Activated CD8-positive, alpha-beta T cell treated with anti-CD3 and anti-CD28 coated beads, Interleukin-2, amount 10 ng/mL, durations not matched to agents 7 days and 5 days (primary cell): ENCODE data around the gene ZBED4. TPM values are rescaled to one million over a fixed set of nuclear protein-coding genes. Genes with fewer than 3 reads are reported as not detected.

ENCODE experiments used
- ATAC-seq: fragments of 150-1000 bp; cut with Tn5 transposase; one replicate; pipeline ENCODE4 v1.10.0; 2021; ENCODE audit warnings: moderate library complexity
- CTCF ChIA-PET: fragments of 350-600 bp; sonication (Branson Sonifier 250); formaldehyde crosslinking; loops from one replicate; lab custom pipeline; 2021; ENCODE audit warnings: antibody characterized with exemption; lab: Charles Lee
- POLR2A ChIA-PET: fragments of 350-600 bp; sonication (Branson Sonifier 250); formaldehyde crosslinking; loops from one replicate; lab custom pipeline; 2021; ENCODE audit warnings: antibody characterized with exemption; lab: Charles Lee
- DNase-seq: peaks from one replicate; pipeline ENCODE4 v3.0.0-alpha.2; 2020
- H3K27ac Mint-ChIP-seq: one replicate; pipeline ENCODE4 v1.8.0; 2021; ENCODE audit warnings: mild to moderate bottlenecking, mixed read lengths
- H3K27me3 Mint-ChIP-seq: one replicate; pipeline ENCODE4 v1.8.0; 2021; ENCODE audit warnings: low read depth, mixed read lengths
- H3K36me3 Mint-ChIP-seq: one replicate; pipeline ENCODE4 v1.8.0; 2021; ENCODE audit warnings: low read depth, mixed read lengths
- H3K4me1 Mint-ChIP-seq: one replicate; pipeline ENCODE4 v1.8.0; 2021; ENCODE audit warnings: low read depth, mixed read lengths
- H3K4me3 Mint-ChIP-seq: one replicate; pipeline ENCODE4 v1.8.0; 2021; ENCODE audit warnings: mild to moderate bottlenecking, mixed read lengths
- H3K9me3 Mint-ChIP-seq: one replicate; pipeline ENCODE4 v1.8.0; 2022; ENCODE audit warnings: mixed read lengths; ENCODE audit not compliant: insufficient read depth
- total RNA-seq, 2 experiments: library from RNA; stranded (reverse); gene quantifications; one replicate each; pipeline ENCODE4 v1.2.3, GENCODE V29; 2021

ZBED4 gene
- total RNA-seq, 2 experiments from 2014 or later = 19.4 to 19.6 TPM

- Mint-ChIP-seq H3K27ac (no peak overlapping the region), H3K4me1 (no peaks in the 10 kb centered on the region), H3K27me3 (no peaks in the 10 kb centered on the region), H3K4me3 (no peak overlapping the region), H3K36me3 (peaks cover 69% of the 10 kb centered on the region), H3K9me3 (peaks cover 6% of the 10 kb centered on the region)
- ChIA-PET POLR2A (no interaction called here), CTCF (no interaction called here)
- no peak for ATAC-seq
- no peak for DNase-seq
These were observed 39.4 kb downstream of the ZBED4 start for GRCh38 chr22:49893025-49893424.

- ATAC-seq (no peak), DNase-seq (no peak)
- POLR2A ChIA-PET = no interaction called here
- Mint-ChIP-seq H3K4me1 (peaks cover 2% of the 10 kb centered on the region), H3K4me3 (no peak overlapping the region), H3K9me3 (peaks cover 3% of the 10 kb centered on the region), H3K36me3 (peaks cover 64% of the 10 kb centered on the region), H3K27ac (peak overlapping the region; percentile 31), H3K27me3 (no peaks in the 10 kb centered on the region)
- CTCF ChIA-PET = interaction anchor here (1.2 kb wide), 1 partner anchor 14 kb away, joined by 3 read pairs; no protein-coding TSS in a partner anchor
These were observed 40.8 kb downstream of the ZBED4 start for GRCh38 chr22:49894322-49895054.

GRCh38 chr22:49896201-49896600 is 42.6 kb downstream of the ZBED4 start:
- peaks cover 5% of the 10 kb centered on the region for H3K4me1 Mint-ChIP-seq
- DNase-seq (no peak), ATAC-seq (no peak)
- CTCF ChIA-PET = interaction anchor here (0.9 kb wide), 1 partner anchor 84 kb away, joined by 3 read pairs; no protein-coding TSS in a partner anchor
- no peak overlapping the region for H3K27ac Mint-ChIP-seq
- POLR2A ChIA-PET = no interaction called here
- H3K4me3 Mint-ChIP-seq = no peak overlapping the region
- no peaks in the 10 kb centered on the region for H3K27me3 Mint-ChIP-seq
- no peaks in the 10 kb centered on the region for H3K9me3 Mint-ChIP-seq
- H3K36me3 Mint-ChIP-seq = peaks cover 60% of the 10 kb centered on the region

- ChIA-PET POLR2A (no interaction called here), CTCF (interaction anchor here (0.9 kb wide), 1 partner anchor 85 kb away, joined by 3 read pairs; no protein-coding TSS in a partner anchor)
- ATAC-seq = no peak
- no peaks in the 10 kb centered on the region for H3K27me3 Mint-ChIP-seq
- H3K27ac Mint-ChIP-seq = no peak overlapping the region
- no peak for DNase-seq
- peaks cover 63% of the 10 kb centered on the region for H3K36me3 Mint-ChIP-seq
- peaks cover 5% of the 10 kb centered on the region for H3K4me1 Mint-ChIP-seq
- H3K4me3 Mint-ChIP-seq = no peak overlapping the region
- H3K9me3 Mint-ChIP-seq = no peaks in the 10 kb centered on the region
These were observed 43.5 kb downstream of the ZBED4 start for GRCh38 chr22:49897015-49897684.

- peaks cover 62% of the 10 kb centered on the region for H3K36me3 Mint-ChIP-seq
- DNase-seq (no peak), ATAC-seq (no peak)
- CTCF ChIA-PET = no interaction called here
- no peaks in the 10 kb centered on the region for H3K27me3 Mint-ChIP-seq
- no peaks in the 10 kb centered on the region for H3K9me3 Mint-ChIP-seq
- no peak overlapping the region for H3K27ac Mint-ChIP-seq
- peaks cover 5% of the 10 kb centered on the region for H3K4me1 Mint-ChIP-seq
- H3K4me3 Mint-ChIP-seq = no peak overlapping the region
- POLR2A ChIA-PET = no interaction called here
These were observed 45.9 kb downstream of the ZBED4 start for GRCh38 chr22:49899530-49899929.

- ATAC-seq (no peak), DNase-seq (no peak)
- H3K4me3 Mint-ChIP-seq = no peak overlapping the region
- H3K27me3 Mint-ChIP-seq = no peaks in the 10 kb centered on the region
- no peak overlapping the region for H3K27ac Mint-ChIP-seq
- ChIA-PET POLR2A (no interaction called here), CTCF (no interaction called here)
- peaks cover 5% of the 10 kb centered on the region for H3K4me1 Mint-ChIP-seq
- peaks cover 64% of the 10 kb centered on the region for H3K36me3 Mint-ChIP-seq
- no peaks in the 10 kb centered on the region for H3K9me3 Mint-ChIP-seq
These were observed 47.0 kb downstream of the ZBED4 start for GRCh38 chr22:49900441-49901230.

GRCh38 chr22:49901457-49901856 is 47.8 kb downstream of the ZBED4 start:
- no peaks in the 10 kb centered on the region for H3K9me3 Mint-ChIP-seq
- ATAC-seq (no peak), DNase-seq (no peak)
- ChIA-PET CTCF (no interaction called here), POLR2A (no interaction called here)
- no peak overlapping the region for H3K27ac Mint-ChIP-seq
- peaks cover 58% of the 10 kb centered on the region for H3K36me3 Mint-ChIP-seq
- H3K27me3 Mint-ChIP-seq = no peaks in the 10 kb centered on the region
- peaks cover 5% of the 10 kb centered on the region for H3K4me1 Mint-ChIP-seq
- no peak overlapping the region for H3K4me3 Mint-ChIP-seq

GRCh38 chr22:49903322-49904039 is 49.8 kb downstream of the ZBED4 start:
- CTCF ChIA-PET = no interaction called here
- Mint-ChIP-seq H3K9me3 (no peaks in the 10 kb centered on the region), H3K4me3 (no peak overlapping the region), H3K36me3 (peaks cover 68% of the 10 kb centered on the region), H3K27me3 (no peaks in the 10 kb centered on the region), H3K27ac (no peak overlapping the region), H3K4me1 (peaks cover 5% of the 10 kb centered on the region)
- POLR2A ChIA-PET = no interaction called here
- ATAC-seq (no peak), DNase-seq (no peak)

- ATAC-seq = no peak
- H3K36me3 Mint-ChIP-seq = peaks cover 67% of the 10 kb centered on the region
- H3K27me3 Mint-ChIP-seq = no peaks in the 10 kb centered on the region
- no peak overlapping the region for H3K27ac Mint-ChIP-seq
- no peak for DNase-seq
- ChIA-PET CTCF (no interaction called here), POLR2A (no interaction called here)
- no peaks in the 10 kb centered on the region for H3K9me3 Mint-ChIP-seq
- no peak overlapping the region for H3K4me3 Mint-ChIP-seq
- H3K4me1 Mint-ChIP-seq = peaks cover 5% of the 10 kb centered on the region
These were observed 50.4 kb downstream of the ZBED4 start for GRCh38 chr22:49904040-49904369.

GRCh38 chr22:49905465-49905864 is 51.8 kb downstream of the ZBED4 start:
- Mint-ChIP-seq H3K27ac (no peak overlapping the region), H3K9me3 (no peaks in the 10 kb centered on the region), H3K36me3 (peaks cover 64% of the 10 kb centered on the region), H3K4me1 (no peaks in the 10 kb centered on the region), H3K27me3 (no peaks in the 10 kb centered on the region), H3K4me3 (no peak overlapping the region)
- ATAC-seq (no peak), DNase-seq (no peak)
- ChIA-PET POLR2A (no interaction called here), CTCF (interaction anchor here (1.4 to 1.6 kb wide), 2 partner anchors 19 to 125 kb away, joined by 3 read pairs; no protein-coding TSS in a partner anchor)

- CTCF ChIA-PET = interaction anchor here (1.4 to 1.6 kb wide), 2 partner anchors 20 to 124 kb away, joined by 3 read pairs; no protein-coding TSS in a partner anchor
- Mint-ChIP-seq H3K27ac (no peak overlapping the region), H3K27me3 (no peaks in the 10 kb centered on the region), H3K36me3 (peaks cover 57% of the 10 kb centered on the region), H3K4me3 (no peak overlapping the region), H3K9me3 (no peaks in the 10 kb centered on the region), H3K4me1 (no peaks in the 10 kb centered on the region)
- ATAC-seq (no peak), DNase-seq (no peak)
- POLR2A ChIA-PET = interaction anchor here (0.6 kb wide), 1 partner anchor 85 kb away, joined by 4 read pairs; no protein-coding TSS in a partner anchor
These were observed 52.6 kb downstream of the ZBED4 start for GRCh38 chr22:49906071-49906798.
